HG02870 (cell line): ENCODE data around the gene NECTIN1.

Experiments
- ATAC-seq: cut with Tn5 transposase; IDR thresholded peaks from one replicate; pipeline ENCODE4 v1.9.1; 2021; ENCODE audit warnings: mild to moderate bottlenecking, moderate library complexity; ENCODE audit not compliant: unreplicated experiment

The NECTIN1 gene

GRCh38 chr11:119624102-119624615 is 104.8 kb downstream of the NECTIN1 start:
- ATAC-seq, result no peak

GRCh38 chr11:119623682-119624081 is 105.3 kb downstream of the NECTIN1 start:
- ATAC-seq, result no peak

- no peak for ATAC-seq
Measured at GRCh38 chr11:119622454-119623143, 106.4 kb downstream of the NECTIN1 start.

- no peak for ATAC-seq
Measured at GRCh38 chr11:119619665-119620064, 109.3 kb downstream of the NECTIN1 start.

- no peak for ATAC-seq
Measured at GRCh38 chr11:119618208-119618909, 110.6 kb downstream of the NECTIN1 start.

- ATAC-seq, result no peak
Measured at GRCh38 chr11:119617340-119617713, 111.7 kb downstream of the NECTIN1 start.

GRCh38 chr11:119616586-119617339 is 112.2 kb downstream of the NECTIN1 start:
- no peak for ATAC-seq

GRCh38 chr11:119615882-119616196 is 113.2 kb downstream of the NECTIN1 start:
- ATAC-seq, result no peak

- ATAC-seq, result no peak
Measured at GRCh38 chr11:119615003-119615881, 113.8 kb downstream of the NECTIN1 start.

- no peak for ATAC-seq
Measured at GRCh38 chr11:119614222-119615002, 114.6 kb downstream of the NECTIN1 start.

GRCh38 chr11:119612814-119613213 is 116.2 kb downstream of the NECTIN1 start:
- ATAC-seq, result no peak

GRCh38 chr11:119610836-119611426 is 118.1 kb downstream of the NECTIN1 start:
- ATAC-seq, result no peak

GRCh38 chr11:119608781-119609180 is 120.2 kb downstream of the NECTIN1 start:
- ATAC-seq, result no peak

GRCh38 chr11:119608201-119608600 is 120.8 kb downstream of the NECTIN1 start:
- ATAC-seq, result no peak

GRCh38 chr11:119607726-119608125 is 121.3 kb downstream of the NECTIN1 start:
- ATAC-seq, result no peak

- no peak for ATAC-seq
Measured at GRCh38 chr11:119605137-119605665, 123.8 kb downstream of the NECTIN1 start.

GRCh38 chr11:119602745-119603373 is 126.1 kb downstream of the NECTIN1 start:
- no peak for ATAC-seq

GRCh38 chr11:119599864-119600541 is 129.0 kb downstream of the NECTIN1 start:
- ATAC-seq, result no peak
